Colonic mucosa (tissue), 4 donors: ENCODE results near the gene GDPD5. TPM values are rescaled to one million over a fixed set of nuclear protein-coding genes. Genes with fewer than 3 reads are reported as not detected.

Source experiments
- DNase-seq: peaks from one replicate; pipeline ENCODE4 v3.0.0-alpha.2; 2020
- H3K27ac ChIP-seq: fragments of 200-600 bp; one replicate; pipeline ENCODE4 v1.8.0; 2021
- H3K27me3 ChIP-seq: fragments of 200-600 bp; one replicate; pipeline ENCODE4 v1.8.0; 2021
- H3K36me3 ChIP-seq: fragments of 200-600 bp; one replicate; pipeline ENCODE4 v1.8.0; 2021
- H3K4me1 ChIP-seq: fragments of 200-600 bp; one replicate; pipeline ENCODE4 v1.8.0; 2021; ENCODE audit warnings: mild to moderate bottlenecking
- H3K4me3 ChIP-seq: fragments of 200-600 bp; one replicate; pipeline ENCODE4 v1.8.0; 2021
- H3K9ac ChIP-seq, 2 donors: one replicate each; pipeline ENCODE4 v1.7.0; 2013; ENCODE audit warnings: control low read depth in 2 of 2, low read depth in 2 of 2, low read length in 2 of 2
- H3K9me3 ChIP-seq: fragments of 200-600 bp; one replicate; pipeline ENCODE4 v1.8.0; 2021
- intact Hi-C: fragments of 100-400 bp; cut with DNase I; formaldehyde crosslinking; loops from one replicate; pipeline ENCODE4 v1.14.1; 2022
- total RNA-seq, 2 donors: library from RNA; stranded (reverse); fragmentation: NEBNext Ultra II Directional in 1 of 2; extraction: Animal tissue kit (Norgen Biotek cat#: 25700) in 1 of 2; gene quantifications; one replicate each; pipeline ENCODE4 v1.2.1, GENCODE V29; 2021
- TF ChIP-seq, protein P1 (sequence below): fragments of 200-600 bp; IDR thresholded peaks from one replicate; pipeline ENCODE4 v1.8.0; 2022; ENCODE audit warnings: antibody characterized with exemption, mild to moderate bottlenecking
- donor health status: healthy.
- donor health status: DM: no; HTN: no; CAD: no.
- donor health status: DM: no; HTN: no; CAD: no.

GDPD5 gene
- total RNA-seq, 2 donors from 2014 or later, result 2.6 to 4.1 TPM

DNA sequence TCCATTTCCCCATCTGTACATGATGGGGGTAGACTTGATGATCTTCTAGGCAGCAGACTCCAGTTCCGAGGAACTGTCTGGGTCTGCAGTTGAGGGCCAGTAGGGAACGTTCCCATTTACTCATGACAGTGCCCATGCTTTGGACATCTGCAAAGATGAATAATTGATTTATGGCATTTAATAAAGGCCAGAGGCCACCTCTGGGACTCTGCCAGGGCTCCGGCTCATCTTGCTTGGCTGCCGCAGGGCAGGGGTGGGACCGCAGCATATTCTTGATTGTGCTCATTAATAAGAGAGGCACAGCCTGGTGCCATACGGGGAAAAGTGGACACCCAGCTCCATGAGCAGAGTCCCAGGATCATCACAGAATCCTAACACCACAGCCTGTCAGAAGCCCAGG, 64.6 kb downstream of the GDPD5 start:
- Histone ChIP-seq H3K9me3 (no peaks in the 10 kb centered on the region), H3K27me3 (no peaks in the 10 kb centered on the region), H3K36me3 (no peaks in the 10 kb centered on the region), H3K4me1 (no peaks in the 10 kb centered on the region), H3K27ac (no peak overlapping the region), H3K4me3 (no peak overlapping the region), H3K9ac (no peak overlapping the region)
- intact Hi-C loops, result no loop called here
- TF ChIP-seq, protein P1, sequence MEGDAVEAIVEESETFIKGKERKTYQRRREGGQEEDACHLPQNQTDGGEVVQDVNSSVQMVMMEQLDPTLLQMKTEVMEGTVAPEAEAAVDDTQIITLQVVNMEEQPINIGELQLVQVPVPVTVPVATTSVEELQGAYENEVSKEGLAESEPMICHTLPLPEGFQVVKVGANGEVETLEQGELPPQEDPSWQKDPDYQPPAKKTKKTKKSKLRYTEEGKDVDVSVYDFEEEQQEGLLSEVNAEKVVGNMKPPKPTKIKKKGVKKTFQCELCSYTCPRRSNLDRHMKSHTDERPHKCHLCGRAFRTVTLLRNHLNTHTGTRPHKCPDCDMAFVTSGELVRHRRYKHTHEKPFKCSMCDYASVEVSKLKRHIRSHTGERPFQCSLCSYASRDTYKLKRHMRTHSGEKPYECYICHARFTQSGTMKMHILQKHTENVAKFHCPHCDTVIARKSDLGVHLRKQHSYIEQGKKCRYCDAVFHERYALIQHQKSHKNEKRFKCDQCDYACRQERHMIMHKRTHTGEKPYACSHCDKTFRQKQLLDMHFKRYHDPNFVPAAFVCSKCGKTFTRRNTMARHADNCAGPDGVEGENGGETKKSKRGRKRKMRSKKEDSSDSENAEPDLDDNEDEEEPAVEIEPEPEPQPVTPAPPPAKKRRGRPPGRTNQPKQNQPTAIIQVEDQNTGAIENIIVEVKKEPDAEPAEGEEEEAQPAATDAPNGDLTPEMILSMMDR, result no peak
- no peak for DNase-seq

DNA sequence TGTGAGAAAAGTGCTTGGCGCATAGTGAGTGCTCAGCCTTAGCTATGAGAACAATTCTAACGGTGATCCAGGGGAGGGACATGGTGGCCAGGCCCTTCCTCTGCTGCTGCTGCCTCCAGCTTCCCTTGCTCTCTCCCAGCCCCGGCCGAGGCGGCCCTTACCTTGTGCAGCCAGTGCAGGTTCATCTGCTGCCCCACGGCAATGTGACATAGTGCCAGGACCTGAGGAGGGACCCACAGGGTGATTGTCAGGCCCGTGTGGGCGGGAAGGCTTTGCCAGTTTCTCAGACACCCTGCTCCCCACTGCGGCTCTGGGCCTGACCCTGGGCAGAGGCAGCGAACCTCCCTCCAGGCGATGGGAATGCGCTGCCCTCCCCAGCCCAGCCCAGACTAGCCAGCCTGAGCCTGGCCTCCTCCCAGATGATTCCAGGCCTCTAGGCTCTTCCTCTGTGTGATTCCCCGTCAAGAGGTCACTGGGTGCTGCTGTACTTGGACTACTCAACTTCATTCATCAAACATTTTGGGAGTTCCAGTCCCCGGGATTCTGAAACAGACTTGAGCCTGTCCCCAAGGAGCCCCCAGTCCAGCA, 69.1 kb downstream of the GDPD5 start:
- DNase-seq, result no peak
- H3K36me3 ChIP-seq, result no peaks in the 10 kb centered on the region
- TF ChIP-seq, protein P1, result no peak

DNA sequence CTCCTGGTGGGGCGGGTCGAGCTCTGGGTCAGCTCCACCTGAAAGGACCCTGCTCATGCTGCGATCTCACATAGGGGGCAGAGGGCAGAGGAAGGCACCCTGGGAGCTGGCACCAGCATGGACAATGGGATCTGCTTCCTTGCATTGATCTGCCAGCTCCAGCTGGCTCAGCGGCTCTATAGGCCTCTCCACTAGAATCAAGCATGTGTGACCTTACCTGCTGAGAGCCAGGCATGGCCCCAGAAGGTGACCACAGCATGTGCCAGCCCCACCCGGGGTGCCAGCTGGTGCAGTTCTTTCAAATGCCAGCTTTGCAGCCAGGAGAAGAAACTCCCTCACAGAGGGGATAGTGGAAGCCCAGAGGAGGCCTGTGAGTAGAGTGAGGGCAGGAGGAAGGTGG, 70.8 kb downstream of the GDPD5 start:
- intact Hi-C loops, result no loop called here
- no peaks in the 10 kb centered on the region for H3K27me3 ChIP-seq
- no peaks in the 10 kb centered on the region for H3K36me3 ChIP-seq
- H3K4me1 ChIP-seq, result no peaks in the 10 kb centered on the region
- no peak overlapping the region for H3K9ac ChIP-seq
- TF ChIP-seq, protein P1, result no peak
- no peaks in the 10 kb centered on the region for H3K9me3 ChIP-seq
- no peak for DNase-seq
- no peak overlapping the region for H3K4me3 ChIP-seq
- H3K27ac ChIP-seq, result no peak overlapping the region

More for the DNA sequence above, 69.1 kb downstream of the GDPD5 start:
- no peaks in the 10 kb centered on the region for H3K4me1 ChIP-seq
- H3K27ac ChIP-seq, result no peak overlapping the region
- no peak overlapping the region for H3K9ac ChIP-seq
- intact Hi-C loops, result no loop called here
- H3K4me3 ChIP-seq, result no peak overlapping the region
- no peaks in the 10 kb centered on the region for H3K27me3 ChIP-seq
- no peaks in the 10 kb centered on the region for H3K9me3 ChIP-seq

DNA sequence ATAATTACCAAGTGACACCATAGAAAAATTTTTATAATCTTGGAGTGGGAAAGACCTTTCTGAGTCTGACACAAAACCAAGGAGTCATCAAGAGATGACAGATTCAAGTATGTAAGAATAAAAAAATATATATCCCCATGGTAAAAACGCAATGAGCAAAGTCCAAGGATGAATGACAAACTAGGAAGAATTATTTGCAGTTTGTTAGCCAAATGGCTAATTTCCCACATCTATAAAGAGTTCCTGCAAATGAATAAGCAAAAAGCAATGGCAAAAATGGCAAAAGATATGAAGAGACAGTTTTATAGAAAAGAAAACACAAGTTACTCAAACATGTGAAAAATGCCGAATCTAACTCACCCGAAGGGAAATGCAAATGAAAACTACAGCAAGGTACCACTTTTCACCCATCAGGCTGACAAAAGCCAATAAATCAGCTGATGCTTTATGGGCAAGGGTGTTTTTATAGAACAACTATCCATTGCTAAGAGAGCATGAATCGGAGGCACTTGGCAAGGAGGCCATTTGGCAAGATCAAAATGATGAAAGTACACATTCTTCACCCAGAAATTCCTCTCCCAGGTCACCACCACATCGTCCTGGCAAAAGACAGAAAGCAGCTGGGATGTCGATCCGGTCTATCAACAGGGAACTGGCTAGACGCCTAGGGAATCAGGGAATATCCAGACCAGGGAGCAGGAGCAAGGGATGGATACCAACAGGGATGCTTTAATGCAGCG, 71.7 kb downstream of the GDPD5 start:
- no peaks in the 10 kb centered on the region for H3K27me3 ChIP-seq
- no peak overlapping the region for H3K4me3 ChIP-seq
- TF ChIP-seq, protein P1, result no peak
- no peak overlapping the region for H3K27ac ChIP-seq
- H3K9me3 ChIP-seq, result no peaks in the 10 kb centered on the region
- intact Hi-C loops, result no loop called here
- DNase-seq, result no peak
- no peak overlapping the region for H3K9ac ChIP-seq
- H3K4me1 ChIP-seq, result no peaks in the 10 kb centered on the region
- H3K36me3 ChIP-seq, result no peaks in the 10 kb centered on the region

DNA sequence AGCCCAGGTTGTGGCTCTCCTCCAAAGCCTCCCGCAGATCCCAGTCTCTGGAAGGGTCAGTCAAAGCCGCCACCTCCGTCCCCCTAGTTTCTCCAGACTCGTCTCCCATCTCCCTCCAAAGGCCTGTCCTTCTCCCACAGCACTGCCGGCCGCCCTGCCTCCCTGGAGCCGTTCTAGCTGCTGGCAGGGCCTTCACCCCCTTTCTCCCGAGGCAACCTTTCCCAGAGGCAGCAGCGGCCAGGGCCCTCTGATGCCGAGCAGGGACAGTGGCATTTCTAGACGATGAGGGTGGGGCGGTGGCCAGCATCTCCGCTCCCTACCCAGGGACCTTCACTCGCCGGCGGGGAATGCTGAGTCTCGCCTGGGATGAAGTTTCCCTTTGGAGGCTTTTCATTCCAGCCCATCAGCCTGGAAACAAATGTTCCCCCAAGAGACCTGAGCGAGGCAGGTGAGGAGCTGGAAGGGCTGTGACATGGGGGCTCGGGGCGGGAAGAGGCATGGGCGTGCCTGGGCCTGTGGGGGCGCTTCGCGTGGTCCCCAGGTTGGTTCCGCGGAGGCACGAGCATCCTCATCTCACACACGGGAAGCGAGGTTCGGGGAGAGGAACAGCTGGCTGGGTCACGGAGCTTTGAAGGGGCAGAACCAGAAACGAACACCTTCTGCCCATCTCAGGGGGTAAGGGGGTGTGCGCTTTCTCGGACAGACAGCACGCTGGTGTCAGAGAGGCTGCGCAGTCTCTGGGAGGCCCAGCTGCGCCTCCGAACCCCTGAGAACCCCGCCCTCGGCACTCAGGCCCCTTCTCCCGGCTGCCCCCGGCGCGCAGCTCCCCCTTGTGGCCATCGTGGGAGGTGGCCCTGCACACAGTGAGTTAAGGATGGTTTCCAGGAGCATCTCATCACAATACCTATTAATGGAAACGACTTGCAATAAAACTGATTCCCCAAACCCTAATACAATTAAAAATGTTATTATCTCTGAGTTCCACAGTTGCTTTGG, 74.6 kb downstream of the GDPD5 start:
- no peak for DNase-seq
- H3K9me3 ChIP-seq, result no peaks in the 10 kb centered on the region
- no peak overlapping the region for H3K4me3 ChIP-seq
- no peaks in the 10 kb centered on the region for H3K36me3 ChIP-seq
- no peak overlapping the region for H3K27ac ChIP-seq
- H3K9ac ChIP-seq, result no peak overlapping the region
- intact Hi-C loops, result no loop called here
- no peaks in the 10 kb centered on the region for H3K27me3 ChIP-seq
- TF ChIP-seq, protein P1, result no peak
- H3K4me1 ChIP-seq, result no peaks in the 10 kb centered on the region
